Upper lobe of right lung (tissue), 1 donor: ENCODE measurements around the gene PSORS1C2. TPM values are rescaled to one million over a fixed set of nuclear protein-coding genes. Genes with fewer than 3 reads are reported as not detected.

Source experiments
- ATAC-seq: fragments of 200-7000 bp; cut with Tn5 transposase; one replicate; pipeline ENCODE4 v1.9.1; 2020; ENCODE audit warnings: mild to moderate bottlenecking, moderate library complexity
- DNase-seq: peaks from one replicate; pipeline ENCODE4 v3.0.0-alpha.2; 2020
- H3K27ac ChIP-seq: fragments of 200-600 bp; one replicate; pipeline ENCODE4 v1.8.0; 2022
- H3K27me3 ChIP-seq: fragments of 200-600 bp; one replicate; pipeline ENCODE4 v1.8.0; 2022; ENCODE audit warnings: mild to moderate bottlenecking
- H3K36me3 ChIP-seq: fragments of 200-600 bp; one replicate; pipeline ENCODE4 v1.8.0; 2022
- H3K4me1 ChIP-seq: fragments of 200-600 bp; one replicate; pipeline ENCODE4 v1.8.0; 2022
- H3K4me3 ChIP-seq: fragments of 200-600 bp; one replicate; pipeline ENCODE4 v1.8.0; 2022; ENCODE audit warnings: mild to moderate bottlenecking
- H3K9me3 ChIP-seq: fragments of 200-600 bp; one replicate; pipeline ENCODE4 v1.8.0; 2022
- CTCF ChIP-seq: fragments of 200-600 bp; IDR thresholded peaks from one replicate; pipeline ENCODE4 v1.8.0; 2022; ENCODE audit warnings: antibody characterized with exemption
- intact Hi-C: fragments of 100-400 bp; cut with DNase I; formaldehyde crosslinking; loops from one replicate; pipeline ENCODE4 v1.11.0; 2022
- total RNA-seq: library from RNA; stranded (reverse); fragmentation: NEBNext Ultra II Directional; extraction: Animal tissue kit (Norgen Biotek cat#: 25700); gene quantifications from one replicate; pipeline ENCODE4 v1.2.1, GENCODE V29; 2021
- donor health status: DM: no; HTN: yes; CAD: no; lungs with severe emphysema.

Gene PSORS1C2
- total RNA-seq, 1 donor from 2014 or later: not detected

- no peak for DNase-seq
- Histone ChIP-seq H3K27ac (no peak overlapping the region), H3K4me1 (peaks cover 5% of the 10 kb centered on the region), H3K4me3 (no peak overlapping the region), H3K27me3 (no peaks in the 10 kb centered on the region), H3K36me3 (no peaks in the 10 kb centered on the region), H3K9me3 (no peaks in the 10 kb centered on the region)
- ATAC-seq: no peak
- intact Hi-C loops: no loop called here
- TF ChIP-seq CTCF: no peak
Observed at GRCh38 chr6:31096215-31096614, 42.7 kb downstream of the PSORS1C2 start.

- intact Hi-C loops: no loop called here
Observed at GRCh38 chr6:31094389-31094881, 44.4 kb downstream of the PSORS1C2 start.

GRCh38 chr6:31092769-31093505, 45.9 kb downstream of the PSORS1C2 start:
- no peak overlapping the region for H3K4me3 ChIP-seq
- H3K36me3 ChIP-seq: no peaks in the 10 kb centered on the region
- ATAC-seq (no peak), DNase-seq (no peak)
- intact Hi-C loops: no loop called here
- H3K9me3 ChIP-seq: no peaks in the 10 kb centered on the region
- no peaks in the 10 kb centered on the region for H3K27me3 ChIP-seq
- H3K27ac ChIP-seq: no peak overlapping the region
- TF ChIP-seq CTCF: no peak
- H3K4me1 ChIP-seq: peaks cover 5% of the 10 kb centered on the region

More at GRCh38 chr6:31094389-31094881, 44.4 kb downstream of the PSORS1C2 start:
- no peaks in the 10 kb centered on the region for H3K9me3 ChIP-seq
- H3K27me3 ChIP-seq: no peaks in the 10 kb centered on the region
- TF ChIP-seq CTCF: no peak
- DNase-seq (no peak), ATAC-seq (peak; percentile 55)
- H3K4me3 ChIP-seq: no peak overlapping the region
- no peaks in the 10 kb centered on the region for H3K36me3 ChIP-seq
- H3K27ac ChIP-seq: peak overlapping the region; percentile 47
- peaks cover 5% of the 10 kb centered on the region for H3K4me1 ChIP-seq

- Histone ChIP-seq H3K4me1 (peaks cover 8% of the 10 kb centered on the region), H3K9me3 (no peaks in the 10 kb centered on the region), H3K36me3 (no peaks in the 10 kb centered on the region), H3K4me3 (no peak overlapping the region), H3K27ac (no peak overlapping the region), H3K27me3 (no peaks in the 10 kb centered on the region)
- ATAC-seq: no peak
- TF ChIP-seq CTCF: no peak
- DNase-seq: no peak
- intact Hi-C loops: no loop called here
Observed at GRCh38 chr6:31092238-31092637, 46.6 kb downstream of the PSORS1C2 start.

GRCh38 chr6:31091680-31092079, 47.2 kb downstream of the PSORS1C2 start:
- intact Hi-C loops: no loop called here
- TF ChIP-seq CTCF: no peak
- H3K36me3 ChIP-seq: no peaks in the 10 kb centered on the region

More at GRCh38 chr6:31091680-31092079, 47.2 kb downstream of the PSORS1C2 start:
- Histone ChIP-seq H3K4me3 (no peak overlapping the region), H3K9me3 (no peaks in the 10 kb centered on the region), H3K27ac (no peak overlapping the region), H3K4me1 (peaks cover 14% of the 10 kb centered on the region), H3K27me3 (no peaks in the 10 kb centered on the region)
- ATAC-seq (no peak), DNase-seq (no peak)
